ENCODE measurements around the gene MCAM. TPM values are rescaled to one million over a fixed set of nuclear protein-coding genes. Genes with fewer than 3 reads are reported as not detected.

The MCAM gene
- 46.1 and 72.5 TPM in 2 replicates for total RNA-seq

GRCh38 chr11:119316729-119317591 is at the start of gene MCAM:
MCAM (minus strand) TSS chr11:119317130; CDS start chr11:119317101, 29 bp downstream.

GRCh38 chr11:119346605-119347004 is 29.7 kb upstream of the MCAM start, which contains the start of gene MFRP:
MFRP (minus strand) TSS chr11:119346705; CDS start chr11:119346513, 192 bp downstream.

GRCh38 chr11:119340335-119341221 is 23.6 kb upstream of the MCAM start, which contains the start of gene C1QTNF5:
C1QTNF5 (minus strand) TSS chr11:119340883; CDS start chr11:119340397, 486 bp downstream.

GRCh38 chr11:119334174-119334930 is 17.4 kb upstream of the MCAM start, which contains the start of gene RNF26:
RNF26 (plus strand) TSS chr11:119334527; CDS start chr11:119335123, 596 bp downstream.

Other genes with a start within 250 kb of the MCAM start
- gene VPS11, start 249.3 kb downstream of the MCAM start, total RNA-seq = 27.8 and 35.3 TPM in 2 replicates
- gene HMBS, start 232.2 kb downstream of the MCAM start, total RNA-seq = 7.7 and 12.6 TPM in 2 replicates
- 37.1 and 42.5 TPM in 2 replicates for gene DPAGT1, start 215.3 kb downstream of the MCAM start, total RNA-seq
- gene C2CD2L, start 209.8 kb downstream of the MCAM start, total RNA-seq = 4.1 and 8.5 TPM in 2 replicates
- 17.1 and 21.2 TPM in 2 replicates for gene HINFP, start 195.6 kb downstream of the MCAM start, total RNA-seq
- 0.40 and 1.0 TPM in 2 replicates for gene ABCG4, start 168.1 kb downstream of the MCAM start, total RNA-seq
- gene NLRX1, start 148.4 kb downstream of the MCAM start, total RNA-seq = 23.8 and 29.7 TPM in 2 replicates
- not detected in 2 replicates for gene NHERF4, start 131.7 kb downstream of the MCAM start, total RNA-seq
- 11.9 and 16.2 TPM in 2 replicates for gene CBL, start 110.8 kb downstream of the MCAM start, total RNA-seq
- 15.2 and 15.6 TPM in 2 replicates for gene RNF26, start 17.4 kb upstream of the MCAM start, total RNA-seq
- 15.8 and 24.9 TPM in 2 replicates for gene C1QTNF5, start 23.8 kb upstream of the MCAM start, total RNA-seq
- not detected in 2 replicates for gene MFRP, start 29.6 kb upstream of the MCAM start, total RNA-seq
- gene USP2, start 64.6 kb upstream of the MCAM start, total RNA-seq = 0.33 TPM in 2 replicates
- gene THY1, start 106.0 kb upstream of the MCAM start, total RNA-seq = 89.7 and 92.0 TPM in 2 replicates

Data from smooth muscle cell of the pulmonary artery (primary cell).